ENCODE results near the gene AHCTF1. TPM values are rescaled to one million over a fixed set of nuclear protein-coding genes. Genes with fewer than 3 reads are reported as not detected.

Gene AHCTF1
- total and polyA plus RNA-seq, 2 experiments from 2014 or later, result 7.6 to 19.5 TPM

DNA sequence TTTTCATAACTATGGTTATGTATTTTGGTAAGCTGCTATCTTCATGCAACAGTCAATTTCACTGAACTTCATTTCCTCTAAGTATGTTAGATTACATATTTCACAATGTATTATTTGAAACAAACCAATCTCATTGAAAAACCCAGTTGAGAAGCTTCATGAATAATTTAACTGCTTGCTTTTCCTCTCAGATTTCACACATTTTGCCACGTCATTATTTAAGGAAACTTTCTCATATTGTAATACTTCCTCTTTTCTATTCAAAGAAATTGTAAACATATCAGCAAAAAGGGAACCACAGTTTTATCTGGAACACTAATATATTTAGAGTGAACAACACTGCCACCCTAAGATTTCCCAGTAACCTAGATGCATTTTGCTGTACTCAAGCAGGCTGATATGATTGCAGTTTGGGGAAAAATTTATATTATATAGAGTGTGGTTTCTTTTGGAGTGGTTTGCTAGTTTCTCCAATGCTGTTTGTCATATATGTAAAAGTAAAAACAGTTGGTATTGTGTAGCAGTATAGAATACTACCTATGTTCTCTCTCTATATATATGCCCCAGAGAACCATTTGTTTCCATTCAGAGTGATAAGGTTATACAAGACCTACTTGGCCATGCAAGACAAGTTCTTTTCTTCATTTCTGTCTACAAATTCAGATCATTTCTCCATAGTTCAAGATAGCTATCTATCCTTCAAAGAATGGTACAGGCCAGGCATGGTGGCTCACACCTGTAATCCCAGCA, 28.4 kb upstream of the AHCTF1 start:
- Histone ChIP-seq H3K27ac (no peak overlapping the region), H3K4me1 (ENCODE audit: insufficient read depth) (no peaks in the 10 kb centered on the region), H3K79me2 (ENCODE audit: insufficient read depth) (no peaks in the 10 kb centered on the region), H3K9ac (no peak overlapping the region), H3K27me3 (replicated peaks; ENCODE audit: insufficient read depth) (no peaks in the 10 kb centered on the region), H3K9me2 (ENCODE audit: insufficient read depth) (no peaks in the 10 kb centered on the region), H3K9me3 (ENCODE audit: low read depth) (no peaks in the 10 kb centered on the region), H3F3A (ENCODE audit: insufficient read depth) (no peaks in the 10 kb centered on the region), H3K4me3 (no peak overlapping the region), H2AFZ (no peak overlapping the region), H3K36me3 (ENCODE audit: low read depth) (no peaks in the 10 kb centered on the region), H4K20me1 (ENCODE audit: insufficient read depth) (no peaks in the 10 kb centered on the region), H3K4me2 (ENCODE audit: unreplicated experiment) (no peak overlapping the region)
- no peak for TF ChIP-seq EZH2phosphoT487 (IDR thresholded peaks at IDR 0.05; ENCODE audit: insufficient read depth, low read depth)
- TF ChIP-seq EZH2 (IDR thresholded peaks at IDR 0.05; ENCODE audit: insufficient read depth, poor library complexity, severe bottlenecking), result no peak
- in situ Hi-C loops (cut with MboI), result no loop called here
- DNase-seq, result no peak
- 58 to 70% methylated on average over 1 of the region's 1 CpG for WGBS, 2 experiments (ENCODE audit: low coverage in 1 of 2, low lambda C conversion rate in 2 of 2, missing lambda C conversion rate in 2 of 2)

- no peak for DNase-seq
Observed at GRCh38 chr1:246954126-246954525, 22.4 kb upstream of the AHCTF1 start.

GRCh38 chr1:246951413-246951812, 19.7 kb upstream of the AHCTF1 start:
- H3K27ac ChIP-seq, result no peak overlapping the region
- in situ Hi-C loops (cut with MboI), result no loop called here
- no peaks in the 10 kb centered on the region for H3K4me1 ChIP-seq (ENCODE audit: insufficient read depth)
- H3K27me3 ChIP-seq (replicated peaks; ENCODE audit: insufficient read depth), result no peaks in the 10 kb centered on the region
- no peaks in the 10 kb centered on the region for H3F3A ChIP-seq (ENCODE audit: insufficient read depth)
- 92 to 100% methylated on average over 4 of the region's 4 CpGs for WGBS, 2 experiments (ENCODE audit: low coverage in 1 of 2, low lambda C conversion rate in 2 of 2, missing lambda C conversion rate in 2 of 2)
- H3K79me2 ChIP-seq (ENCODE audit: insufficient read depth), result no peaks in the 10 kb centered on the region
- no peak overlapping the region for H3K9ac ChIP-seq
- H3K9me3 ChIP-seq (ENCODE audit: low read depth), result no peaks in the 10 kb centered on the region
- H3K4me2 ChIP-seq (ENCODE audit: unreplicated experiment), result no peak overlapping the region
- no peaks in the 10 kb centered on the region for H3K9me2 ChIP-seq (ENCODE audit: insufficient read depth)
- TF ChIP-seq EZH2 (IDR thresholded peaks at IDR 0.05; ENCODE audit: insufficient read depth, poor library complexity, severe bottlenecking) (no peak), EZH2phosphoT487 (IDR thresholded peaks at IDR 0.05; ENCODE audit: insufficient read depth, low read depth) (no peak)
- H3K36me3 ChIP-seq (ENCODE audit: low read depth), result no peaks in the 10 kb centered on the region
- H2AFZ ChIP-seq, result no peak overlapping the region
- H4K20me1 ChIP-seq (ENCODE audit: insufficient read depth), result no peaks in the 10 kb centered on the region
- no peak for DNase-seq
- H3K4me3 ChIP-seq, result no peak overlapping the region

More at GRCh38 chr1:246954126-246954525, 22.4 kb upstream of the AHCTF1 start:
- H2AFZ ChIP-seq, result no peak overlapping the region
- WGBS, 2 experiments (ENCODE audit: low coverage in 1 of 2, low lambda C conversion rate in 2 of 2, missing lambda C conversion rate in 2 of 2), result 13 to 18% methylated on average over 4 of the region's 4 CpGs
- H3K4me3 ChIP-seq, result no peak overlapping the region
- H3K9ac ChIP-seq, result no peak overlapping the region
- no peaks in the 10 kb centered on the region for H3K27me3 ChIP-seq (replicated peaks; ENCODE audit: insufficient read depth)
- H3F3A ChIP-seq (ENCODE audit: insufficient read depth), result no peaks in the 10 kb centered on the region
- no peaks in the 10 kb centered on the region for H3K4me1 ChIP-seq (ENCODE audit: insufficient read depth)
- H3K27ac ChIP-seq, result no peak overlapping the region
- H3K9me3 ChIP-seq (ENCODE audit: low read depth), result no peaks in the 10 kb centered on the region
- no peaks in the 10 kb centered on the region for H3K79me2 ChIP-seq (ENCODE audit: insufficient read depth)
- H3K36me3 ChIP-seq (ENCODE audit: low read depth), result no peaks in the 10 kb centered on the region
- H4K20me1 ChIP-seq (ENCODE audit: insufficient read depth), result no peaks in the 10 kb centered on the region
- in situ Hi-C loops (cut with MboI), result no loop called here
- H3K9me2 ChIP-seq (ENCODE audit: insufficient read depth), result no peaks in the 10 kb centered on the region
- no peak overlapping the region for H3K4me2 ChIP-seq (ENCODE audit: unreplicated experiment)
- TF ChIP-seq EZH2 (IDR thresholded peaks at IDR 0.05; ENCODE audit: insufficient read depth, poor library complexity, severe bottlenecking) (no peak), EZH2phosphoT487 (IDR thresholded peaks at IDR 0.05; ENCODE audit: insufficient read depth, low read depth) (no peak)

- 40 to 48% methylated on average over 3 of the region's 3 CpGs for WGBS, 2 experiments (ENCODE audit: low coverage in 1 of 2, low lambda C conversion rate in 2 of 2, missing lambda C conversion rate in 2 of 2)
- Histone ChIP-seq H3K27me3 (replicated peaks; ENCODE audit: insufficient read depth) (no peaks in the 10 kb centered on the region), H3K9me2 (ENCODE audit: insufficient read depth) (no peaks in the 10 kb centered on the region), H3K79me2 (ENCODE audit: insufficient read depth) (no peaks in the 10 kb centered on the region), H3K4me2 (ENCODE audit: unreplicated experiment) (no peak overlapping the region), H3K9me3 (ENCODE audit: low read depth) (no peaks in the 10 kb centered on the region), H3K4me3 (no peak overlapping the region), H3K36me3 (ENCODE audit: low read depth) (no peaks in the 10 kb centered on the region), H3K27ac (no peak overlapping the region), H2AFZ (no peak overlapping the region), H4K20me1 (ENCODE audit: insufficient read depth) (no peaks in the 10 kb centered on the region), H3F3A (ENCODE audit: insufficient read depth) (no peaks in the 10 kb centered on the region), H3K9ac (no peak overlapping the region), H3K4me1 (ENCODE audit: insufficient read depth) (no peaks in the 10 kb centered on the region)
- TF ChIP-seq EZH2 (IDR thresholded peaks at IDR 0.05; ENCODE audit: insufficient read depth, poor library complexity, severe bottlenecking), result no peak
- TF ChIP-seq EZH2phosphoT487 (IDR thresholded peaks at IDR 0.05; ENCODE audit: insufficient read depth, low read depth), result no peak
- no peak for DNase-seq
- in situ Hi-C loops (cut with MboI), result no loop called here
Observed at GRCh38 chr1:246949956-246950355, 18.2 kb upstream of the AHCTF1 start.

Data from GM23248 (cell line).